Progenitor cell of endocrine pancreas (in vitro differentiated cells): ENCODE measurements around the gene ARSG. TPM values are rescaled to one million over a fixed set of nuclear protein-coding genes. Genes with fewer than 3 reads are reported as not detected.

Source experiments
- DNase-seq: peaks from one replicate; pipeline ENCODE4 v3.0.0; 2021; ENCODE audit warnings: low spot score; ENCODE audit not compliant: unreplicated experiment
- H3K27ac Mint-ChIP-seq: 2 replicates; pipeline ENCODE4 v1.8.0; 2021; ENCODE audit warnings: mild to moderate bottlenecking, moderate library complexity, mixed read lengths
- H3K27me3 Mint-ChIP-seq: 2 replicates; pipeline ENCODE4 v1.8.0; 2021; ENCODE audit warnings: mixed read lengths
- H3K36me3 Mint-ChIP-seq: 2 replicates; pipeline ENCODE4 v1.8.0; 2022; ENCODE audit warnings: mixed read lengths; ENCODE audit not compliant: insufficient read depth
- H3K4me1 Mint-ChIP-seq: 2 replicates; pipeline ENCODE4 v1.8.0; 2021; ENCODE audit warnings: low read depth, mixed read lengths
- H3K4me3 Mint-ChIP-seq: 2 replicates; pipeline ENCODE4 v1.8.0; 2021; ENCODE audit warnings: low read depth, mild to moderate bottlenecking, moderate library complexity, mixed read lengths
- H3K9me3 Mint-ChIP-seq: 2 replicates; pipeline ENCODE4 v1.8.0; 2021; ENCODE audit warnings: low read depth, mixed read lengths
- total RNA-seq: library from RNA; stranded (reverse); gene quantifications from 2 replicates; pipeline ENCODE4 v1.2.1, GENCODE V29; 2021
- TF ChIP-seq, protein P1 (sequence below): fragments of 200-600 bp; sonication (generic); IDR thresholded peaks from one replicate; pipeline ENCODE4 v1.5.0; 2021; ENCODE audit warnings: antibody characterized with exemption, mild to moderate bottlenecking; ENCODE audit not compliant: unreplicated experiment

The ARSG gene
- total RNA-seq, 1 donor from 2014 or later, result 2.6 TPM

DNA sequence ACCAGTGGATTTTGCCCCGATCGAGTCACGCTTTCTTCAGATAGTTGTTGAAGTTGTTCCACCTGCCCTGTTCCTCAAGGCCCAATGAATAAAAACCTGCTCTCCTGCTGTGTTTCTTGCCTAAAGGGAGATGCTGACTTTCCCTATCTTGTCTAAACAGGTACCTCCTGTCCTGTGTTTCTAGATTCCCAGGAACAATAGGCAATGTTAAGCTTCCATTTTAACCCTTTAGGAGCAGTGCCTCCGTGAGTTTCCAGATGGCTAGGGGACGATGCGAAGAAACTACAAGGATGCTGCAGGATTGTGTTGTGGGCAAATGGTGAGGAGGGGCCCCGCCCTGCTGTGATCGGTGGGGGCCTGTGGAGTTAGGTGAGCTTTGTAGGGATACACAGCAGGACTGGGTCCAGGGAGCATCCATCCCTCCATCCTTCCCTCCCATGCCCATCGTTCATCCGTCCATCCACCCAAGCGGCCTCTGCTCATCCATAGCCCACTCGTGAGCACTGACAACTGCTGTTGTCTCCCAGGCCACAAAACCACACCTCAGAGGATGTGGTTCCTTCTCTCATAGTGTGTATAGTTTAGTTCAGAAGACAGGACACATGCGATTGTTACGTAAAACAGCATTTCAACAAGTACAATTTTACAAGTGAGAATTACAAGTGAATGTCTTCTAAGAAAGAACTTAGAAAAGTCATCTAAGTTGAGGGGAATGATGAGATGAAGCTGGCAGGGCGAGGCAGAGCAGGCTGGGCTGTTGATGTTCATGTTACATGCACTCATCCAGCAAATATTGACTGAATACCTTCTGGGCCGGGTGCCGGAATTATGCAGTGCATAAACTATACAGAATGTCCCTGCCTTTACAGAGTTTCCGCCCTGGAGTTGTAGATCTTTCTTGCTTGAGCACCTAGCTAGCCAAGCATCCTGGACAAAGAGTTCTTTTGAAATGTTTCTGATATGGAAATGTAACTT lies 5.2 kb downstream of the ARSG start:
- Mint-ChIP-seq H3K4me3 (no peak overlapping the region), H3K27ac (no peak overlapping the region), H3K27me3 (peaks cover 34% of the 10 kb centered on the region), H3K9me3 (no peaks in the 10 kb centered on the region), H3K36me3 (no peaks in the 10 kb centered on the region), H3K4me1 (peaks cover 6% of the 10 kb centered on the region)
- TF ChIP-seq, protein P1, sequence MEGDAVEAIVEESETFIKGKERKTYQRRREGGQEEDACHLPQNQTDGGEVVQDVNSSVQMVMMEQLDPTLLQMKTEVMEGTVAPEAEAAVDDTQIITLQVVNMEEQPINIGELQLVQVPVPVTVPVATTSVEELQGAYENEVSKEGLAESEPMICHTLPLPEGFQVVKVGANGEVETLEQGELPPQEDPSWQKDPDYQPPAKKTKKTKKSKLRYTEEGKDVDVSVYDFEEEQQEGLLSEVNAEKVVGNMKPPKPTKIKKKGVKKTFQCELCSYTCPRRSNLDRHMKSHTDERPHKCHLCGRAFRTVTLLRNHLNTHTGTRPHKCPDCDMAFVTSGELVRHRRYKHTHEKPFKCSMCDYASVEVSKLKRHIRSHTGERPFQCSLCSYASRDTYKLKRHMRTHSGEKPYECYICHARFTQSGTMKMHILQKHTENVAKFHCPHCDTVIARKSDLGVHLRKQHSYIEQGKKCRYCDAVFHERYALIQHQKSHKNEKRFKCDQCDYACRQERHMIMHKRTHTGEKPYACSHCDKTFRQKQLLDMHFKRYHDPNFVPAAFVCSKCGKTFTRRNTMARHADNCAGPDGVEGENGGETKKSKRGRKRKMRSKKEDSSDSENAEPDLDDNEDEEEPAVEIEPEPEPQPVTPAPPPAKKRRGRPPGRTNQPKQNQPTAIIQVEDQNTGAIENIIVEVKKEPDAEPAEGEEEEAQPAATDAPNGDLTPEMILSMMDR, result no peak
- no peak for DNase-seq

DNA sequence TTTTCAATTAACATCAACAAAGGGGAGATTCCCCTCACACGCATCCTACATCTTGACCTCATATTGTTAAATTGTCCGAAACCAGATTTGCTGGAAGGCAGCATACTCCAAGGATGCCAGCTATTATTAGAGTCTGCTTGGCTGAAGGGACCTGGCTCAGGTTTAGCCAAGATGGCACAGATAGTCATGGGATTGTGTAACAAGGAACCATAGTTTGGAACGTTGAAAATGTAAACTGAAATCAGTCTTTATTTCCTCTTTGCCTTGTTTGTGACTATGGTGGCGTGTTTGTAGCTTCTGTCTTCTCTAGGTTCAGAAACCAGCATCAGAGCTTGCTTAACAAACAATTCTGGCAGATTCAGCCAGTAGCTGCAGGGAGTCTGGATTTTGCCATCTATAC lies 5.9 kb downstream of the ARSG start:
- Mint-ChIP-seq H3K9me3 (peaks cover 3% of the 10 kb centered on the region), H3K4me3 (no peak overlapping the region), H3K27ac (no peak overlapping the region), H3K27me3 (peaks cover 37% of the 10 kb centered on the region), H3K36me3 (no peaks in the 10 kb centered on the region), H3K4me1 (peaks cover 9% of the 10 kb centered on the region)
- TF ChIP-seq, protein P1, result no peak
- no peak for DNase-seq

DNA sequence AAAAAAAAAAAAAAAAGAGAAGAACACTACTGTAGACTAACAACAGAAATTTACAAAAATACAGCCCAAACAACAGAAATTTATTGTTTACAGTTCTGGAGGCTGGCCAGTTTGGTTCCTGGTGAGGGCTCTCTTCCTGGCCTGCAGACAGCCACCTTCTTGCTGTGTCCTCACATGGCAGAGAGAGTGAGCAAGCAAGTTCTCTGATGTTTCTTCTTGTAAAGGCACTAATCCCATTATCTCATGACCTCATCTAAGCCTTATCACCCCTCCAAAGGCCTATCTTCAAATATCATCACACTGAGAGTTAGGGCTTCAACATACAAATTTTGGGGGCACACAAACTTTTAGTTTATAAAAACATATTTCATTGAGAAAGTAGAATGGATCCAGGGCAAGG lies 7.3 kb downstream of the ARSG start:
- no peak overlapping the region for H3K4me3 Mint-ChIP-seq
- H3K9me3 Mint-ChIP-seq, result peaks cover 3% of the 10 kb centered on the region
- no peak for DNase-seq
- no peak overlapping the region for H3K27ac Mint-ChIP-seq
- TF ChIP-seq, protein P1, result no peak
- peaks cover 27% of the 10 kb centered on the region for H3K27me3 Mint-ChIP-seq
- H3K4me1 Mint-ChIP-seq, result peaks cover 6% of the 10 kb centered on the region
- no peaks in the 10 kb centered on the region for H3K36me3 Mint-ChIP-seq

DNA sequence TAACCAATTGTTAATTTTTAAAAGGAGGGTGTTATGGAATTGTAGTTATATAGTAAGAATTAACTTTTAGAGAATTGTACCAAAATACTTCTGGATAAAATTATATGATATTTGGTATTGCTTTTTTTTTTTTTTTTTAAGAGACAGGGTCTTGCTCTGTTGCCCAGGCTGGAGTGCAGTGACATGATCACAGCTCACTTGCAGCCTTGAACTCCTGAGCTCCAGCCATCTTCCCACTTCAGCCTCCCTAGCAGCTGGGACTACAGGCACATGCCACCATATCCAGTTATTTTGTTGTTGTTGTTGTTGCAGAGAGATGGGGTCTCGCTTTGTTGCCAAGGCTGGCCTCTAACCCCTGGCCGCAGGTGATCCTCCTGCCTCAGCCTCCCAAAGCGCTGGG lies 8.5 kb downstream of the ARSG start:
- Mint-ChIP-seq H3K36me3 (no peaks in the 10 kb centered on the region), H3K4me1 (peaks cover 6% of the 10 kb centered on the region), H3K27ac (no peak overlapping the region), H3K27me3 (peaks cover 18% of the 10 kb centered on the region), H3K9me3 (peaks cover 3% of the 10 kb centered on the region), H3K4me3 (no peak overlapping the region)
- DNase-seq, result no peak
- TF ChIP-seq, protein P1, result no peak

DNA sequence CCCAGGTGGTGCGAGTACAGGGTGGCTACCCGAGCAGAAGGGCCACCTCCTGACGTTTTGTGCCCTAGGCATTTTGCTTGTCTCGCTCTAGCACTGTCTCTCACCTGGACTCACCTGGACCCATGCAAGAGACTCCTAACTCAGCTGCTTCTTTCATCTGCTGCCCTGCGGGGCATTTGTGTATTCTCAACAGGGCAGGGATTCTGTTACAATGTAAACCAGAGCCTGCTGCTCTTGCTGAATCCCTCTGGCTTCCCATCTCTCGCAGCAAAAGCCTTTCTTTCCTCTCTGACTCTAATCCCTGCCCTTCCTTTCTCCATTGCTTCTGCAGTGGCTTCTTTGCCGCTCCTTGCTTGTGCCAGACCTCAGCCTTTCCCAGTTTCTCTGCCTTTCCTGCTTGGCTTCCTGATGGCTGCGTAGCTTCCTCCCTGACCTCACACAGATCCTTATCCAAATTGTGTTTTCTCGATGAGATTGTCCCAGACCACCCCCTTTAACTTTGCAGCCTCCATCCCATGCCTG lies 10.2 kb downstream of the ARSG start:
- no peak overlapping the region for H3K27ac Mint-ChIP-seq

More for the DNA sequence above, 10.2 kb downstream of the ARSG start:
- H3K27me3 Mint-ChIP-seq, result peaks cover 12% of the 10 kb centered on the region
- TF ChIP-seq, protein P1, result no peak
- H3K4me1 Mint-ChIP-seq, result peaks cover 6% of the 10 kb centered on the region
- DNase-seq, result no peak
- H3K9me3 Mint-ChIP-seq, result peaks cover 3% of the 10 kb centered on the region
- H3K4me3 Mint-ChIP-seq, result no peak overlapping the region
- H3K36me3 Mint-ChIP-seq, result no peaks in the 10 kb centered on the region
